ENCODE measurements around the gene ITIH1. TPM values are rescaled to one million over a fixed set of nuclear protein-coding genes. Genes with fewer than 3 reads are reported as not detected.
A peak's percentile ranks its signal among the peaks of the same experiment; 100 is the strongest.
"Not testable (repeated sequence)": the region's sequence is repeated elsewhere in the genome, so short reads cannot be mapped to it uniquely, and the experiment has no call there.

The ITIH1 gene
- total and polyA plus RNA-seq, 5 donors, result 0.18 TPM; not detected in 4

DNA sequence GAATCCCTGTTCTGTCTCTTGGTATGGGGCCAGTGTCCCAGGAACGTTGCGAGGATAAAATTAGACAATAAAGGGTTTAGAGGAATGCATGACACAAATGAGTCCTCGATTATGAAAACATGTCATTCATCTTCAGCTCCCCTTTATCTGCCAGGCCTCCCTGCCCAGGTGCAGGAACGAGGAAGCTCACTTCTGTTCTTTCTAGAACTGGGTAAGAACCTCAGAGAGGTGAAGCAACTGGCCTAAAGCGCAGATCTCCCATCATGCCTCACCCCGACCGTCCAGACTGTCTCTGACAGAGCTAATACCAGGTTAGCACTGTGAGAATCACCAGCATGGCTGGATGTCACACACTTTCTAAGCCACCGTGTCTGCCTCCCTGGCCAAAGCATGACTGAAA, 1.5 kb upstream of the ITIH1 start:
- ATAC-seq (no peak), DNase-seq (no peak)
- intact Hi-C loops (cut with DNase I), result no loop called here
- Histone ChIP-seq H3K4me1 (ENCODE audit: control insufficient read depth, insufficient read depth, low read length) (no peaks in the 10 kb centered on the region), H3K27me3 (ENCODE audit: control insufficient read depth, insufficient read depth) (no peaks in the 10 kb centered on the region), H3K27ac (ENCODE audit: low read length) (no peak overlapping the region), H3K9me3 (ENCODE audit: control insufficient read depth, low read length) (no peaks in the 10 kb centered on the region), H3K4me3 (ENCODE audit: low read length) (no peak overlapping the region)
- WGBS, result 59% methylated on average over 8 of the region's 8 CpGs

DNA sequence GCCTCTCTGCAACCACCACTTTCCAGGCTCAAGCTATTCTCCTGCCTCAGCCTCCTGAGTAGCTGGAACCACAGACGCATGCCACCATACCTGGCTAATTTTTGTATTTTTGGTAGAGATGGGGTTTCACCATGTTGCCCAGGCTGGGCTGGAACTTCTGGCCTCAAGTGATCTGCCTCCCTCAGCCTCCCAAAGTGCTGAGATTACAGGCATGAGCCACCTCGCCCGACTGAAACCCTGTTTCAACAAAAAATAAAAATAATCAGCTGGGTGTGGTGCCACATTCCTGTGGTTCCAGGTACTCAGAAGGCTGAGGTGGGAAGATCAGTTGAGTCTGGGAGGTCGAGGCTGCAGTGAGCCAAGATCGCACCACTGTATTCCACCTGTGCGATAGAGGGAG, 913 bp upstream of the ITIH1 start:
- 81% methylated on average over 6 of the region's 6 CpGs for WGBS
- H3K27me3 ChIP-seq (ENCODE audit: control insufficient read depth, insufficient read depth); ATAC-seq; H3K9me3 ChIP-seq (ENCODE audit: control insufficient read depth, low read length); H3K27ac ChIP-seq (ENCODE audit: low read length); H3K4me1 ChIP-seq (ENCODE audit: control insufficient read depth, insufficient read depth, low read length); DNase-seq; intact Hi-C loops (cut with DNase I); H3K4me3 ChIP-seq (ENCODE audit: low read length): not testable (repeated sequence)

GRCh38 chr3:52777959-52778805, 783 bp downstream of the ITIH1 start:
- Histone ChIP-seq H3K27me3 (ENCODE audit: control insufficient read depth, insufficient read depth) (no peaks in the 10 kb centered on the region), H3K4me3 (ENCODE audit: low read length) (no peak overlapping the region), H3K27ac (ENCODE audit: low read length) (no peak overlapping the region), H3K4me1 (ENCODE audit: control insufficient read depth, insufficient read depth, low read length) (no peaks in the 10 kb centered on the region), H3K9me3 (ENCODE audit: control insufficient read depth, low read length) (no peaks in the 10 kb centered on the region)
- intact Hi-C loops (cut with DNase I), result no loop called here
- 61% methylated on average over 17 of the region's 17 CpGs for WGBS
- DNase-seq, result no peak
- ATAC-seq, result no peak

DNA sequence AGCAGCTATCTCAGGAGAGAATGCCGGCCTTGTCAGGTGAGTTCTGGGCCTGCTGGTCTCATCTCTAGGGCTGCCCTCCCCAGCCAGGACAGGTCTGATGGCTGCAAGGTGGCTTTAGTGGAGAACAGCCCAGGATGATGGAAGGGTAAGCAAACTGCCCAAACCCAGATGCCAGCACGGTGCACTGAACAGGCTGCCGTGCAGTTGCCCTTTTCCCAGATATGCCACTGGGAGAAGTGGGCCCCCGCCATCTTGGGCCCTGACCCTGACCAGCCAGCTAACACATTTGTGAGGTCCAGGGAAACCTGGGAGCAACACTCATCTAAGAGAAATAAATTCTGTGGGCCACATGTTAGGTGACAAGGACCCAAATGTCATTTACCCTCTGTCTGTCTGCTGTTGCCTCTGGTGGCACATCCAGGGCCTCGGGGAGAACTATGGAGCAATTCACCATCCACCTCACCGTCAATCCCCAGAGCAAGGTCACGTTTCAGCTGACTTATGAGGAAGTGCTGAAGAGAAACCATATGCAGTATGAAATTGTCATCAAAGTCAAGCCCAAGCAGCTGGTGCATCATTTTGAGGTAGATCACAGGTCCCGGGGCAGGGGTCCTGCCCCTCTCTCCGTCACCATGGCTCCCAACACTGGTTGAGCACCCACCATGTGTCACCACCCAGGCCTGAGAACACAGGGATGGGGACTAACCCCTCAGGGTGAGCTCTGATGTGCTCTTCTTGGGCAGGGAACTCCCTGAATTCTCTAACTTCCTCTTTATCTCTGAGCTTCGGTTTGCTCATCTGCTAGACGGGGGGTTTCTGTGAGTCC, 1.8 kb downstream of the ITIH1 start:
- Histone ChIP-seq H3K27me3 (ENCODE audit: control insufficient read depth, insufficient read depth) (no peaks in the 10 kb centered on the region), H3K4me3 (ENCODE audit: low read length) (no peak overlapping the region), H3K27ac (ENCODE audit: low read length) (no peak overlapping the region), H3K4me1 (ENCODE audit: control insufficient read depth, insufficient read depth, low read length) (no peaks in the 10 kb centered on the region), H3K9me3 (ENCODE audit: control insufficient read depth, low read length) (no peaks in the 10 kb centered on the region)
- no peak for ATAC-seq
- intact Hi-C loops (cut with DNase I), result no loop called here
- WGBS, result 70% methylated on average over 11 of the region's 11 CpGs
- DNase-seq, result no peak

GRCh38 chr3:52779837-52780585, 2.6 kb downstream of the ITIH1 start:
- H3K27ac ChIP-seq (ENCODE audit: low read length), result no peak overlapping the region
- DNase-seq, result peak in 1 of 3 donors; percentile 16
- H3K27me3 ChIP-seq (ENCODE audit: control insufficient read depth, insufficient read depth), result no peaks in the 10 kb centered on the region
- 84% methylated on average over 8 of the region's 8 CpGs for WGBS
- intact Hi-C loops (cut with DNase I), result no loop called here
- no peak overlapping the region for H3K4me3 ChIP-seq (ENCODE audit: low read length)
- H3K9me3 ChIP-seq (ENCODE audit: control insufficient read depth, low read length), result no peaks in the 10 kb centered on the region
- no peak for ATAC-seq
- no peaks in the 10 kb centered on the region for H3K4me1 ChIP-seq (ENCODE audit: control insufficient read depth, insufficient read depth, low read length)

DNA sequence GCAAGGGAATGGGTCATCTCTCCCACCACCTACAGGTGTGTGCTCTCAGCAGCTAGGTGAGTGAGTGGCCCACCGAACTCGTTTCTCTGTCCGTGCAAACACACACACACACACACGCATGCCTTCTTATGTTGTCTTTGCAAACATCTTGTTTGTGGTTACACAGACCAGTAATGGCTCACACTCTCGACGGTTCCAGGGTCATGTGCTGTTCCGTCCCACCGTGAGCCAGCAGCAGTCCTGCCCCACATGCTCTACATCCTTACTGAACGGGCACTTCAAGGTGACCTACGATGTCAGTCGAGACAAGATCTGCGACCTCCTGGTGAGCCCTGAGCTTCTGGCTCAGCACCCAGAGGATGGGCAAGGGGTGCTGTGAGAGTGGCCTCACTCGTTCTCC, 4.3 kb downstream of the ITIH1 start:
- Histone ChIP-seq H3K4me3 (ENCODE audit: low read length) (no peak overlapping the region), H3K27me3 (ENCODE audit: control insufficient read depth, insufficient read depth) (no peaks in the 10 kb centered on the region), H3K4me1 (ENCODE audit: control insufficient read depth, insufficient read depth, low read length) (no peaks in the 10 kb centered on the region), H3K27ac (ENCODE audit: low read length) (no peak overlapping the region), H3K9me3 (ENCODE audit: control insufficient read depth, low read length) (no peaks in the 10 kb centered on the region)
- DNase-seq (no peak), ATAC-seq (no peak)
- WGBS, result 65% methylated on average over 13 of the region's 13 CpGs
- intact Hi-C loops (cut with DNase I), result no loop called here

DNA sequence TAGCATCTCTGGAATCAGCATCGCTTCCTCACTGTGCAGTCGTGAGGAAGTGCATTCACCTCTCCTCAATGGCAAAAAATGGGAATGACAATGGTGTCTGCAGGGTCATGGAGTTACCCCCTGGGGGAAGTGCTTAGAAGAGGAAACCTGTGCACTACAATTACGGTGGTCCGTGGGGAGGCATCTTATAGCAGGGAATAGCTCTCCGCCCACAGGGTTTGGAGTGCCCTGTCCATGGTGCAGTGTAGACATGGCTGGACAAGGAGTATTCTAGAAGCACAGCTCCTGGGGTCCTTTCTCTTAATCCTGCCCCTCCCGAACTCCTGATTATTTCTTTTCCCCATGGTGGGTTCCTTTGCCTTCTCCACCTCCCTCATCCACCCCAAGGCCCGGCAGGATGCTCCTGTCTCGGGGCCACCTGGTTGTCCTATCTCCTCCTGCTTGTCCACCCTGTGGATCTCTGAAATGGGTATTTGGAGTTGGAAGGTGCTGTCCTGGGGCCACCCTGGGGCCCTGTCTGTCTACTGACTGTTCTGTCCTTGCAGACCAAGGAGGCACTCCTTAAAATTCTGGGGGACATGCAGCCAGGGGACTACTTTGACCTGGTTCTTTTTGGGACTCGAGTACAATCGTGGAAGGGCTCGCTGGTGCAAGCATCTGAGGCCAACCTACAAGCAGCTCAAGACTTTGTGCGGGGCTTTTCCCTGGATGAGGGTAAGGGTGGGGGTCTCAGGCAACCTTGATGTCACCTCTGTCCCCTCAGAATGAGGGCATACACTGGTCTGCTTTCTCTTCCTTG, 5.2 kb downstream of the ITIH1 start:
- Histone ChIP-seq H3K4me1 (ENCODE audit: control insufficient read depth, insufficient read depth, low read length) (no peaks in the 10 kb centered on the region), H3K27ac (ENCODE audit: low read length) (no peak overlapping the region), H3K27me3 (ENCODE audit: control insufficient read depth, insufficient read depth) (no peaks in the 10 kb centered on the region), H3K9me3 (ENCODE audit: control insufficient read depth, low read length) (no peaks in the 10 kb centered on the region), H3K4me3 (ENCODE audit: low read length) (no peak overlapping the region)
- intact Hi-C loops (cut with DNase I), result no loop called here
- WGBS, result 68% methylated on average over 12 of the region's 12 CpGs
- DNase-seq (no peak), ATAC-seq (no peak)

- Histone ChIP-seq H3K27me3 (ENCODE audit: control insufficient read depth, insufficient read depth) (no peaks in the 10 kb centered on the region), H3K4me3 (ENCODE audit: low read length) (no peak overlapping the region), H3K9me3 (ENCODE audit: control insufficient read depth, low read length) (no peaks in the 10 kb centered on the region), H3K27ac (ENCODE audit: low read length) (no peak overlapping the region), H3K4me1 (ENCODE audit: control insufficient read depth, insufficient read depth, low read length) (no peaks in the 10 kb centered on the region)
- intact Hi-C loops (cut with DNase I), result no loop called here
- WGBS, result 86% methylated on average over 3 of the region's 3 CpGs
- ATAC-seq (no peak), DNase-seq (no peak)
These were observed 5.8 kb downstream of the ITIH1 start for GRCh38 chr3:52783211-52783555.

DNA sequence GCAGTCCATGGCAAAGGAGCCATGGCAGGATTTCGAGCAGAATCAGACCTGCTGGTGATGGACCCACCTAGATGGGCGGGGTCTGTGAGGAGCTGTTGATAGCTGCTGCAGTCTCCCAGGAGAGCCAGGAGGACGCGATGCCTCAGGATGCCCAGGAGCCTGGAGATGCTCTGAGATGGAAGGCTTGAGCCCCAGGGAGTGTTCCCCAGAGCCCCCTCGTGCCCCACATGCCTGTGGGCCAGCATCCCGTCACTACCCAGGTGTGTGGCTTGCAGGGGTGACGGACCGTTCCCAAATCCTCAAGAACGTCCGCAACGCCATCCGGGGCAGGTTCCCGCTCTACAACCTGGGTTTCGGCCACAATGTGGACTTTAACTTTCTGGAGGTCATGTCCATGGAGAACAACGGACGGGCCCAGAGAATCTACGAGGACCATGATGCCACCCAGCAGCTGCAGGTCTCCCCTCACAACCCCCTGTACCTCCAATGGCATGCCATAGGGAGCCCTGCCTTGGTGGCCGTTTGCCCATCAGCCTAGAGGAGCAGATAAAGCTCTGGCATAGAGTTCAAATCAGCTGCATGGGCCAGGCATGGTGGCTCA, 6.7 kb downstream of the ITIH1 start:
- no peak overlapping the region for H3K27ac ChIP-seq (ENCODE audit: low read length)
- DNase-seq, result no peak
- no peaks in the 10 kb centered on the region for H3K27me3 ChIP-seq (ENCODE audit: control insufficient read depth, insufficient read depth)
- ATAC-seq, result no peak
- H3K9me3 ChIP-seq (ENCODE audit: control insufficient read depth, low read length), result no peaks in the 10 kb centered on the region
- no peak overlapping the region for H3K4me3 ChIP-seq (ENCODE audit: low read length)
- H3K4me1 ChIP-seq (ENCODE audit: control insufficient read depth, insufficient read depth, low read length), result no peaks in the 10 kb centered on the region
- WGBS, result 82% methylated on average over 18 of the region's 18 CpGs
- intact Hi-C loops (cut with DNase I), result no loop called here

DNA sequence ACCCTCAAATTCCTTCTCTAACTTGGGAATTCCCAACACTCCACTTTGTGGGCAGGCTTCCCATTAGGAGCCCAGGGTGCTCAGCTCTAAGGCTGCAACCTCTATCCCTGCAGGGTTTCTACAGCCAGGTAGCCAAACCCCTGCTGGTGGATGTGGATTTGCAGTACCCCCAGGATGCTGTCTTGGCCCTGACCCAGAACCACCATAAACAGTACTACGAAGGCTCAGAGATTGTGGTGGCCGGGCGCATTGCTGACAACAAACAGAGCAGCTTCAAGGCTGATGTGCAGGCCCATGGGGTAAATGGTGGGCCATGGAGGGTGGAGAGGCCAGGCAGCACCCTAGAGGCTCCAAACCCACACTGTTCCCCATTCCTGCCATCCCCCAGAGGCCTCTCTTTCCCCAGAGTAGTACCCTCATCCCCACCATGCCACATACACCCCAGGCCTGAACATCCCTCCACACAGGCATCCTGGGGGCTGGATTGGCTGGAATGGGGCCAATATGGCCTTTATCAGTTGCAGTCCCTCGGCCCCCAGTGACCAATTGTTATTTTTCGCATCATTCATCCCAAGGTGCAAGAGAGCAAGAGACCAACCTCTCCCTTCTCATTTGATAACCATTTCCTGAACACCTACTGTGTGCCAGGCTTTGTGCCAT, 7.7 kb downstream of the ITIH1 start:
- Histone ChIP-seq H3K27ac (ENCODE audit: low read length) (no peak overlapping the region), H3K4me3 (ENCODE audit: low read length) (no peak overlapping the region), H3K27me3 (ENCODE audit: control insufficient read depth, insufficient read depth) (no peaks in the 10 kb centered on the region), H3K9me3 (ENCODE audit: control insufficient read depth, low read length) (no peaks in the 10 kb centered on the region), H3K4me1 (ENCODE audit: control insufficient read depth, insufficient read depth, low read length) (no peaks in the 10 kb centered on the region)
- DNase-seq (no peak), ATAC-seq (no peak)
- intact Hi-C loops (cut with DNase I), result no loop called here
- WGBS, result 81% methylated on average over 5 of the region's 5 CpGs

All from right cardiac atrium (tissue), 5 donors.